ENCODE measurements around the gene CD2.

Gene CD2

DNA sequence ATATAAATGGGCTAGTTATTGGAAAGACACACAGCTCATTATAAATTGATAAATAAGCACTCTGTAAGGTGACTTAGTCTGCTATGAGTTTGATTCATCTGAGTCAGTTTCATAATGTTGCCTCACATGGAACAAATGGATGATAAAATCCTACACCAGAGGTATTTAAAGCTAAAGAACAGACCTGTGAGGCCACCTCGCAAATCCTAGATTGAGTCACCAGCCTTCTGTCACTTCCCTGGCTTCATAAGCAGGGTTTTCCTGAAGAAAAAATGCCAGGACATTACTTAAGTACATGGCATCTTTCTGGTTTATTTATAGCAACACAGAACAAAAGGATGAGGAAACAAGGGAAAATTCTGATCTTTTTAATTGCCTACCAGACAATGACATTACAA, 18.4 kb downstream of the CD2 start:
- TF ChIP-seq CTCF (IDR thresholded peaks at IDR 0.05), result no peak
- TF ChIP-seq ZFX (IDR thresholded peaks at IDR 0.05; ENCODE audit: borderline replicate concordance), result no peak
- H3K27ac ChIP-seq, result no peak overlapping the region

GRCh38 chr1:116775116-116775752, 21.0 kb downstream of the CD2 start:
- TF ChIP-seq ZFX (IDR thresholded peaks at IDR 0.05; ENCODE audit: borderline replicate concordance) (no peak), CTCF (IDR thresholded peaks at IDR 0.05) (no peak)

GRCh38 chr1:116777831-116778830, 23.9 kb downstream of the CD2 start:
- H3K27ac ChIP-seq, result no peak overlapping the region
- TF ChIP-seq CTCF (IDR thresholded peaks at IDR 0.05), result no peak
- no peak for TF ChIP-seq ZFX (IDR thresholded peaks at IDR 0.05; ENCODE audit: borderline replicate concordance)

More at GRCh38 chr1:116775116-116775752, 21.0 kb downstream of the CD2 start:
- H3K27ac ChIP-seq, result no peak overlapping the region

- TF ChIP-seq CTCF (IDR thresholded peaks at IDR 0.05), result no peak
- TF ChIP-seq ZFX (IDR thresholded peaks at IDR 0.05; ENCODE audit: borderline replicate concordance), result no peak
- no peak overlapping the region for H3K27ac ChIP-seq
These were observed 26.8 kb downstream of the CD2 start for GRCh38 chr1:116781034-116781433.

GRCh38 chr1:116785006-116785405, 30.8 kb downstream of the CD2 start:
- TF ChIP-seq CTCF (IDR thresholded peaks at IDR 0.05), result no peak
- TF ChIP-seq ZFX (IDR thresholded peaks at IDR 0.05; ENCODE audit: borderline replicate concordance), result no peak
- H3K27ac ChIP-seq, result no peak overlapping the region

DNA sequence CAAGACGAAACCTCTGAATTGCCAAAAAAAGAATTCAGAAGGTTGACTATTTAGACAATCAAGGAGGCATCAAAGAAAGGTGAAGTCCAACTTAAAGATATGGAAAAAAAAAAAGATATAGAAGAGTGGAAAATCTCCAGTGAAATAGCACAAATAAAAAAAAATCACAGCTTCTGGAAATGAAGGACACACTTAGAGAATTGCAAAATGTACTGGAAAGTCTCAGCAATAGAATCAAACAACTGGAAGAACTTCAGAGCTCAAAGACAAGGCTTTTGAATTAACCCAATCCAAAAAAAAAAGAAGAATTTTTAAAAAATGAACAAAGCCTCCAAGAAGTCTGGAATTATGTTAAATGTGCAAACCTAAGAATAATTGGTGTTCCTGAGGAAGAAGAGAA, 31.8 kb downstream of the CD2 start:
- H3K27ac ChIP-seq, result no peak overlapping the region
- TF ChIP-seq CTCF (IDR thresholded peaks at IDR 0.05) (no peak), ZFX (IDR thresholded peaks at IDR 0.05; ENCODE audit: borderline replicate concordance) (no peak)

- no peak for TF ChIP-seq ZFX (IDR thresholded peaks at IDR 0.05; ENCODE audit: borderline replicate concordance)
- no peak for TF ChIP-seq CTCF (IDR thresholded peaks at IDR 0.05)
These were observed 37.5 kb downstream of the CD2 start for GRCh38 chr1:116791727-116792126.

More at GRCh38 chr1:116791727-116792126, 37.5 kb downstream of the CD2 start:
- no peak overlapping the region for H3K27ac ChIP-seq
